Muscle layer of duodenum (tissue), 2 donors: Measurements from ENCODE around the gene PSMB8.

Source experiments
- H3K27ac ChIP-seq: one replicate; pipeline ENCODE4 v1.7.0; 2013; ENCODE audit warnings: mild to moderate bottlenecking, low read length
- H3K27me3 ChIP-seq: one replicate; pipeline ENCODE4 v1.7.0; 2013; ENCODE audit warnings: low read depth, mild to moderate bottlenecking, control low read depth, low read length
- H3K36me3 ChIP-seq, 2 donors: one replicate each; pipeline ENCODE4 v1.7.0; 2013; ENCODE audit warnings: low read length in 2 of 2, control low read depth in 1 of 2, mild to moderate bottlenecking in 1 of 2; ENCODE audit not compliant: insufficient read depth in 2 of 2, control insufficient read depth in 1 of 2
- H3K4me1 ChIP-seq, 2 donors: one replicate each; pipeline ENCODE4 v1.7.0; 2013; ENCODE audit warnings: low read length in 2 of 2, mild to moderate bottlenecking in 2 of 2, control low read depth in 1 of 2, moderate library complexity in 1 of 2; ENCODE audit not compliant: insufficient read depth in 2 of 2, control insufficient read depth in 1 of 2
- H3K4me3 ChIP-seq, 2 donors: one replicate each; pipeline ENCODE4 v1.7.0; 2013; ENCODE audit warnings: low read length in 2 of 2, low read depth in 1 of 2, mild to moderate bottlenecking in 1 of 2
- H3K9me3 ChIP-seq, 2 donors: one replicate each; pipeline ENCODE4 v1.7.0; 2013; ENCODE audit warnings: low read length in 2 of 2, control low read depth in 1 of 2, mild to moderate bottlenecking in 1 of 2; ENCODE audit not compliant: control insufficient read depth in 1 of 2
- donor health status: healthy.

The PSMB8 gene

DNA sequence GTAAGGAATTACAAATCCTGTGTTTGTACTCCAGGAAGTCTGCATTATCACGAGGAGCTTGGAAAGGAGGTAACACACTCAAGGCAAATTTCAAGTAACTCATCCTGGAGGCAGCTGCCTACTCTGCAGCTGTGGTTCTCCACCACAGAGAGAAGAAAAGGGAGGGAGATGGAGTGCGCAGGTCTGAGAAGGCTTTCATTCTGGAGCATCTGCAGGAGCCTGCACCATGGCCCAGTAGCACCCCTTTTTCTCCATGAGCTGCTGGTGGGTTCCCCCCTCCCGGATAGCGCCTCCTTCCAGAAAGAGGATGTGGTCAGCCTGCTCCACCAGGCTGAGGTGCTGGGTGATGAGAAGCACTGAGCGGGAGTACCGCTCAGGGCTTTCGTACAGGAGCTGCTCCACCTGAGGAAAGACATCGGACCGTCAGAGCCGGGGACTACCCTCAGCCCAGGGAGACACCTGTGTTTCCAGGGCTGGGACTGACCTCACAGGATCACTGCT is 1.6 kb upstream of the PSMB8 start:
- peaks cover 13 to 26% of the 10 kb centered on the region in 2 donors for H3K4me1 ChIP-seq
- peak overlapping the region; percentile 83 to 92 for H3K4me3 ChIP-seq
- peaks cover 46 to 61% of the 10 kb centered on the region in 2 donors for H3K36me3 ChIP-seq
- peak overlapping the region; percentile 99 for H3K27ac ChIP-seq
- no peaks in the 10 kb centered on the region for H3K9me3 ChIP-seq
- H3K27me3 ChIP-seq: no peaks in the 10 kb centered on the region

DNA sequence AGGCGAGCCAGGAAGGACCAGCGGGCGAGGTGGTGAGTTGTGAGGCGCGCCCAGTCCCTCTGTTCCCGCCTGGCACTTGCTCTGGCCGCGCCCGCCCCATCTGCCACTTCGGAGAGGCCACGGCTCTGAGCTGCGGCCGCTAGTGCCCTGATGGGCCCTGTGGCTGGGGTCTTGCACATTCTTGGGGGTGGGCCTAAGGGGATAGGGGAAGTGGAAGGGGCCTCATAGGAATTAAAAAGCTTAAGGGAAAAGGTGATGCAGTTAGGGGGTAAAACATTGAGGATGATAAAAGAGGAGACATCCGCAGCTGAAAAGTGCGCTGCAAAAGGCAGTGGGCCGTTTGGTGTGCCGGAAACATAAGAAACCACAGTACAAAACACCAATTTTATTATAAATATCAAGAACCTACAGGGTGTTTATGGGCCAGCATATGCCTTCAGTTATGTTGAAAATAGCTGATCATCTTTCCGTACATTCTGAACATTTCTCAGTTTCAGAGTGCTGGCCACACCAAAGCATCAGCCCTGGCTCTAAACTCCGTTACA is 1.1 kb upstream of the PSMB8 start:
- no peaks in the 10 kb centered on the region for H3K9me3 ChIP-seq
- H3K27ac ChIP-seq: peak overlapping the region; percentile 99
- H3K36me3 ChIP-seq: peaks cover 44 to 59% of the 10 kb centered on the region in 2 donors
- no peaks in the 10 kb centered on the region for H3K27me3 ChIP-seq
- peaks cover 13 to 26% of the 10 kb centered on the region in 2 donors for H3K4me1 ChIP-seq
- peak overlapping the region; percentile 83 to 92 for H3K4me3 ChIP-seq

DNA sequence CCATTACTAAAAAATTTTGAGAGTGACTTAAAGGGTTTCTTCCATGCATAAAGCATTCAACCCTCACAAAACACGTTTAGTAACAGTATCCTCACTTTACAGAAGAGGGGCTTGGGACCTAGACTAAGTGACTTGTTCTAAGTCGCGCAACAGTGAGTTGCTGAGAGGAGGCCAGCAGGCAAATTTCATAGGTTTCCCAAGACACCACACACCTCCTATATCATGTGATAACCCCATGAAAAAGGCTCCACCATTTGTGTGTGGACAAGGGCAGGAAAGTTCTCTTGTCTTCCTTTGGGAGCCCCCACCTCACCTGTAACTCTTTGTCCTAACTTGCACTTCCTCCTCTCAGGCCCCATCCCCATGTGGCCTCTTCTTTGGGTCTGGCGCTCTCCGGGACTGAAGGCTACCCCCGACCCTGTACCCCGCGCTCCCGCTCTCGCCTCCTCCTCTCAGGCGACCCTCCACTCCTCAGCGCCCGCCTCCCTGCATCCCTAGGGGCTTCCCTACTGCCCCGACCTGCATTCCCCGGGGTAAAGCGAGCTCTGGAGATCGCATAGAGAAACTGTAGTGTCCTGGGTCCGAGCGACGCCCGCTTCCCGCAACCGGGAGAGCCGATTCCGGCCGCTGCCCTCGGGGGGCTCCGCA is 392 bp downstream of the PSMB8 start:
- Histone ChIP-seq H3K4me3 (peak overlapping the region; percentile 83 to 92), H3K4me1 (peaks cover 13 to 26% of the 10 kb centered on the region in 2 donors), H3K36me3 (peaks cover 35 to 52% of the 10 kb centered on the region in 2 donors), H3K9me3 (no peaks in the 10 kb centered on the region), H3K27ac (peak overlapping the region; percentile 99), H3K27me3 (no peaks in the 10 kb centered on the region)

DNA sequence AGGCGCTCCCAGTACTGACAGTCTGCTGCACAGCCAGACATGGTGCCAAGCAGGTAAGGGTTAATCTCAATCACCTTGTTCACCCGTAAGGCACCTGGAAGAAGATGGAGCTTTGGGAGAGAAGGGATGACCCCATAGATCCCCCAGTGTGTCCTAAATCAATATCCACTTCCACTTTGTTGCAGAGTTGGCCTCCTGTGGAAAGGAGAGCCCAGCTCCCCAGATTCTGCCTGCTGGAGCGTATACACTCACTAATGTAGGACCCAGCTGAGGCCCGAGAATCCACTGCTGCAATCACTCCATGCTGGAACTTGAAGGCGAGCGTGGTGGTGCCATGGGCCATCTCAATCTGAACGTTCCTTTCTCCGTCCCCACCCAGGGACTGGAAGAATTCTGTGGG is 1.2 kb downstream of the PSMB8 start:
- Histone ChIP-seq H3K4me3 (peak overlapping the region; percentile 83 to 92), H3K27me3 (no peaks in the 10 kb centered on the region), H3K36me3 (peaks cover 31 to 46% of the 10 kb centered on the region in 2 donors), H3K27ac (peak overlapping the region; percentile 99), H3K4me1 (peaks cover 13 to 30% of the 10 kb centered on the region in 2 donors), H3K9me3 (no peaks in the 10 kb centered on the region)

GRCh38 chr6:32842021-32842650 is 1.7 kb downstream of the PSMB8 start:
- H3K27me3 ChIP-seq: no peaks in the 10 kb centered on the region
- H3K27ac ChIP-seq: no peak overlapping the region
- peaks cover 26 to 40% of the 10 kb centered on the region in 2 donors for H3K36me3 ChIP-seq
- H3K4me1 ChIP-seq: peaks cover 13 to 32% of the 10 kb centered on the region in 2 donors
- H3K9me3 ChIP-seq: no peaks in the 10 kb centered on the region
- H3K4me3 ChIP-seq: peak overlapping the region in 1 of 2 donors; percentile 92

DNA sequence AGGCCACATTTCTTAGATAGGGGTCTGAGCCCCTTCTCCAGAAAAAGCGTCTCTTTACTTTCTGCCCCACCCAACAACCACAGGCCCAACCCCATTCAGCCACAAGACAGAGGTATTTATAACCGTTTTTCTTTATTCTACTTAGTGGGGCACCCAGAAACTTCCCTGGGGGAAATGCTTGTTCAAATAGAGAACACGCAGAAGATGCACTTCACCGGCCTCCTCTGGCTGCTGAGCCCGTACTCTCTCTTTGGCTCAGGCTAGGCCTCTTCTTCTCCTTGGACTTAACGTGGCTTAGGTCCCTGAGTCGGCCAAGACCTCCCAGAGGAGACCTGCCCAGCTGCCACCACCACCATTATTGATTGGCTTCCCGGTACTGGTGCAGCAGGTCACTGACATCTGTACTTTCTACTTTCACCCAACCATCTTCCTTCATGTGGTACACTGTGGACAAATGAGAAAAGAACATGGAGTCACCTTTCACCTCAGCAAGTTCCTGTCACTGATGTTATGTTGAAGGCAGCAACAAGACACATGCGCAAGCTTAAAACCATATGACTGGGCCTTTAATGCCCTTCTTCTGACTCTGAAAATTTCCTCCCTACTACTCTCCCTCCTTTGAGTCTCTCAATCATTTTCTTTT is 3.1 kb downstream of the PSMB8 start:
- H3K9me3 ChIP-seq: no peaks in the 10 kb centered on the region
- H3K4me1 ChIP-seq: peaks cover 13 to 32% of the 10 kb centered on the region in 2 donors
- no peak overlapping the region for H3K27ac ChIP-seq
- H3K27me3 ChIP-seq: no peaks in the 10 kb centered on the region
- no peak overlapping the region for H3K4me3 ChIP-seq
- H3K36me3 ChIP-seq: peaks cover 22 to 37% of the 10 kb centered on the region in 2 donors

DNA sequence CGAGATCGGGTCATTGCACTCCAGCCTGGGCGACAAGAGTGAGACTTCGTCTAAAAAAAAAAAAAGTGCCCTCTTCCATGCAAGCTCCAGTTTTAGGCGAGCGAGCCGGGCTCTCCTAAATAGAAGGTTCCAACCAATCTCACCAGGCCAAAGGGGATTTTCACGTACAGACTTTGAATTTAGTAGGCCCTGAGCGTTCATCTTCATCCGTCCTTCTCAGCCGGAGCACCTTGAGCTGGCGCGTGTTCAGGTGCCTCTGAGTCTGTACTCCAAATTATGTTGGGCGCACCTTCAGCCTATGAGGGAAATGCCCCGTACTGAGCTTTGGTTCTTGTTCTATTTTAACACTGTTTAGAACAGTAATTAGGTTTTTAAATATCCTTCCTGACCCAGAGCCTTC is 4.5 kb downstream of the PSMB8 start:
- no peak overlapping the region for H3K27ac ChIP-seq
- no peaks in the 10 kb centered on the region for H3K27me3 ChIP-seq
- H3K9me3 ChIP-seq: no peaks in the 10 kb centered on the region
- H3K4me3 ChIP-seq: no peak overlapping the region
- H3K36me3 ChIP-seq: peaks cover 31 to 33% of the 10 kb centered on the region in 2 donors
- H3K4me1 ChIP-seq: peaks cover 10 to 21% of the 10 kb centered on the region in 2 donors

DNA sequence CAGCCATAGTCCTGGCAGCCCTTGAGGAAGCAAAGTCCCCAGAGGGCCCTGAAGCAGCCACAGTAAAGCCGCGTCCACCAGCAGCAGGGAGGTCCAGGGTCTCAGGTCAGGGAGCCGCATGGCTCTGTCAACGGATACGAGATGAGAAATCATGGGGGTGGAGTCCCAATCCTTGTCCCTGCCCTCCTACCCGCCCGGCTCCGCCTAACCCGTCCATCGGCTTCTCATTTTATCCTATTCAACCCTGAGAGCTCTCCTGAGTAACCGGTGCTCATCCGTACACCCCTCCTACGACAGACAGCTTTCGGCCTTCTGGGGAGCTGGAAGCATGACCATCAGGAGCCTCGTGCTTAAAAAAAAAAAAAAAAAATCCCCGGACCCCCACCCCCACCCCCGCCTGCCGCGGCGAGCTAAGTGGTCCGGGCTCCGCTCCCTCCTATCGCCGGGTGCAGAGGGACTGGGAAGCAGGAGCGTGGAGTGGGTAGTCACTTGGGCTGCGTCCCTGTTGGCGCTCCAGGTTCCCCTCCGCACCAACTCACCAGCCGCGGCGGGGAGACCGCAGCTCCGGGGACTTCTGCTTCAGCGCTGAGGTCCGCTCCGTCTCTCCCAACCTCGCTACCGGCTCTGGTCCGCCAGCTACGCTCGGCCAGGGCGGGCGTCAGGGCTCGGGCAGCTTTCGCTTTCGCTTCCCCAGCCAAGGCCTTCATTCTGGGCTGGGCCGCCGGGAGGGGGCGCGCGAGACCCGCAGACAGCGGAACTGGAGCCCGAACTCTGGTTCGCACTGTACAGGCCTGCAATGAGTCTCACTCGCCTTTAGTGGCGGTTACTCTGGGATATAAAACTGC is 5.5 kb downstream of the PSMB8 start, which contains the start of gene TAP2:
Gene TAP2, minus strand, starts transcription at position 626 of the 845 bp plus-strand sequence. Its CDS starts 506 bp downstream, at position 120.
- H3K4me1 ChIP-seq: peaks cover 10 to 20% of the 10 kb centered on the region in 2 donors
- H3K9me3 ChIP-seq: no peaks in the 10 kb centered on the region
- H3K36me3 ChIP-seq: peaks cover 31 to 38% of the 10 kb centered on the region in 2 donors
- peak within 1 kb of the TSS; percentile 71 to 73 for H3K4me3 ChIP-seq
- H3K27me3 ChIP-seq: no peaks in the 10 kb centered on the region
- peak within 1 kb of the TSS; percentile 74 for H3K27ac ChIP-seq

GRCh38 chr6:32837651-32838113 is 6.2 kb downstream of the PSMB8 start:
- Histone ChIP-seq H3K27ac (peak overlapping the region; percentile 74), H3K9me3 (no peaks in the 10 kb centered on the region), H3K27me3 (no peaks in the 10 kb centered on the region), H3K4me3 (peak overlapping the region; percentile 71 to 73), H3K4me1 (peaks cover 9 to 14% of the 10 kb centered on the region in 2 donors), H3K36me3 (peaks cover 34 to 37% of the 10 kb centered on the region in 2 donors)

- Histone ChIP-seq H3K27me3 (no peaks in the 10 kb centered on the region), H3K4me1 (peaks cover under 1 to 8% of the 10 kb centered on the region in 2 donors), H3K9me3 (no peaks in the 10 kb centered on the region), H3K4me3 (no peak overlapping the region), H3K36me3 (peaks cover 30 to 34% of the 10 kb centered on the region in 2 donors), H3K27ac (no peak overlapping the region)
Observed at GRCh38 chr6:32836873-32837272, 7.0 kb downstream of the PSMB8 start.
